Ovary (tissue), 9 donors: ENCODE results near the gene KRTAP10-2. TPM values are rescaled to one million over a fixed set of nuclear protein-coding genes. Genes with fewer than 3 reads are reported as not detected.

Experiments used
- DNase-seq, 5 donors: peaks; one replicate each; pipeline ENCODE4 v3.0.0-alpha.2; 2019 to 2020
- H3K27ac ChIP-seq, 2 donors: fragments of 200-600 bp; one replicate each; pipeline versions ENCODE4 v1.5.1 to v1.8.0; 2019 to 2022
- H3K27me3 ChIP-seq: fragments of 200-600 bp; one replicate; pipeline ENCODE4 v1.8.0; 2022
- H3K36me3 ChIP-seq: fragments of 200-600 bp; sonication (generic); one replicate; pipeline ENCODE4 v1.5.1; 2019
- H3K4me1 ChIP-seq: one replicate; pipeline ENCODE4 v1.8.1; 2013; ENCODE audit warnings: mild to moderate bottlenecking, moderate library complexity; ENCODE audit not compliant: insufficient read depth
- H3K4me3 ChIP-seq: fragments of 200-600 bp; sonication (generic); one replicate; pipeline ENCODE4 v1.5.1; 2017
- H3K9me3 ChIP-seq, 2 donors: fragments of 200-600 bp in 1 of 2; sonication (generic) in 1 of 2; one replicate each; pipeline versions ENCODE4 v1.5.1 to v1.8.1; 2013 to 2019; ENCODE audit warnings: mild to moderate bottlenecking in 1 of 2, moderate library complexity in 1 of 2
- CTCF ChIP-seq, 3 donors: fragments of 450-650 bp in 2 of 3; fragments of 200-600 bp in 1 of 3; IDR thresholded peaks; one replicate each; pipeline versions ENCODE4 v1.5.1 to v1.8.0; 2016 to 2022; ENCODE audit warnings: antibody characterized with exemption in 3 of 3, mild to moderate bottlenecking in 1 of 3
- EP300 ChIP-seq: sonication (generic); formaldehyde crosslinking; IDR thresholded peaks from one replicate; pipeline ENCODE4 v1.6.1; 2017; ENCODE audit warnings: antibody characterized with exemption
- POLR2A ChIP-seq: fragments of 450-650 bp; IDR thresholded peaks from one replicate; pipeline ENCODE4 v1.6.1; 2017; ENCODE audit warnings: antibody characterized with exemption, mild to moderate bottlenecking, moderate library complexity
- WGBS, 3 donors: extraction: QIAGEN DNeasy Blood & Tissue Kit in 1 of 3; methylation state at CpG; one replicate each; pipeline versions ENCODE4 v1.1.5 to v1.1.7; 2013 to 2017; 5-methylcytosine and 5-hydroxymethylcytosine counted together
- intact Hi-C, 4 donors: fragments of 100-400 bp; cut with DNase I; formaldehyde crosslinking; loops; one replicate each; pipeline versions ENCODE4 v1.11.0 to v1.15.1; 2022 to 2023
- polyA plus RNA-seq, 2 donors: library from polyadenylated mRNA; stranded (reverse); fragments of 200-250 nt in 1 of 2; fragments of 350-450 nt in 1 of 2; fragmentation: Illumina TruSeq in 1 of 2; extraction: RNeasy Lipid Tissue Mini Kit (QIAGEN cat#74804) in 1 of 2; gene quantifications; one replicate each; pipeline ENCODE4 v1.2.3, GENCODE V29; 2013 to 2014
- total RNA-seq, 7 donors: library from RNA; depleted of rRNA in 2 of 7; stranded (reverse); fragments of >200 nt in 2 of 7; fragmentation: NEBNext Ultra II Directional in 3 of 7; extraction: Animal tissue kit (Norgen Biotek cat#: 25700) in 3 of 7; gene quantifications; one replicate each; pipeline versions ENCODE4 v1.1.0 to v1.2.4, GENCODE V29; 2016 to 2023
- donor health status: DM: no; HTN: no; CAD: no; lungs with moderate emphysema.
- donor health status: DM: no; HTN: no; CAD: no.
- donor health status: Bipolar disorder and iron deficiency.
- donor health status: DM: yes; HTN: yes; CAD: no.
- donor health status: DM: no; HTN: no; CAD: no.
- donor health status: DM: yes; HTN: yes; CAD: no.

Gene KRTAP10-2
- total and polyA plus RNA-seq, 9 donors: not detected

GRCh38 chr21:44526096-44526997, 25.0 kb downstream of the KRTAP10-2 start:
- no peak for DNase-seq
- no peaks in the 10 kb centered on the region for H3K27me3 ChIP-seq
- no peak overlapping the region for H3K27ac ChIP-seq
- H3K4me3 ChIP-seq: no peak overlapping the region
- WGBS, 3 donors: 81 to 88% (median 86%) methylated on average over 12 of the region's 12 CpGs
- H3K36me3 ChIP-seq: no peaks in the 10 kb centered on the region
- intact Hi-C loops: loop anchor here in 1 of 4 donors (10.0 kb wide), 1 partner anchor 198 kb away; no protein-coding TSS in a partner anchor
- no peaks in the 10 kb centered on the region for H3K9me3 ChIP-seq
- H3K4me1 ChIP-seq: no peaks in the 10 kb centered on the region
- TF ChIP-seq EP300: no peak
- TF ChIP-seq POLR2A: no peak
- no peak for TF ChIP-seq CTCF (IDR thresholded peaks at IDR 0.05)

DNA sequence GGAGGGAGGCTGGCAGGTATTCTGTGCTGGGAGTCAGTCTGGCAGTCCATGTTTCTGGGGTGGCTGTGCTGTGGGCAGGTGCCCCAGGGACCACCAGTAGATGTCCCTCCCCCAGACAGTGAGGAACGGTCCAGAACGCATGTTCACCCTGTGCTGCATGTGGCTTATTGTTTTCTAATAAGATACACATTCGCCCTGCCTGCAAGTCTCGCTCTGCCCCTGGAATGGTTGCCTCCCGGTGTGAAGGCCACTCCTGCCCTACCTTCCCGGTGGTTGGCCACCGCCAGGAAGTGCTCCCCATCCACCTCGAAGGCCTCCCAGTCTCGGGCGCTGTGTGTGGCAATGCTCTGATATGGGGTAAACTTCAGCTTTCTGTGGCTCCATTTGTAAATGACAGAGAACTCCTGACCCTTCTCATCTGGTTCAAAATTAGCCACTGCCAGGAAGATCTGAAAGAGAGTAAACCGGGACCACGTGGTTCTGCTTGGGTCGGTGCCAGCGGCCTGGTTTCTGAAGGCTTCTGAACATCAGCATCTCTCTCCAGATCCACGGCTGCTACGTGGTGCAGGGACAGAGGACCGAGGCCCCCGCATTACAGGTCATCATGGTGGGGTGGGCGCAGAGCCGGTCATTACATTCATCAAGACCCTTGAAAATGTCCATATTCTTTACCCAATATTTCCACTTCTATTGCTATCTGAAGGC, 25.8 kb downstream of the KRTAP10-2 start:
- 82 to 85% (median 85%) methylated on average over 20 of the region's 20 CpGs for WGBS, 3 donors
- Histone ChIP-seq H3K4me3 (no peak overlapping the region), H3K4me1 (no peaks in the 10 kb centered on the region), H3K27ac (no peak overlapping the region), H3K27me3 (no peaks in the 10 kb centered on the region), H3K36me3 (no peaks in the 10 kb centered on the region), H3K9me3 (no peaks in the 10 kb centered on the region)
- TF ChIP-seq EP300: no peak
- TF ChIP-seq CTCF (IDR thresholded peaks at IDR 0.05): no peak
- no peak for TF ChIP-seq POLR2A
- intact Hi-C loops: loop anchor here in 1 of 4 donors (10.0 kb wide), 1 partner anchor 199 kb away; no protein-coding TSS in a partner anchor
- DNase-seq: peak in 1 of 5 donors; percentile 19

DNA sequence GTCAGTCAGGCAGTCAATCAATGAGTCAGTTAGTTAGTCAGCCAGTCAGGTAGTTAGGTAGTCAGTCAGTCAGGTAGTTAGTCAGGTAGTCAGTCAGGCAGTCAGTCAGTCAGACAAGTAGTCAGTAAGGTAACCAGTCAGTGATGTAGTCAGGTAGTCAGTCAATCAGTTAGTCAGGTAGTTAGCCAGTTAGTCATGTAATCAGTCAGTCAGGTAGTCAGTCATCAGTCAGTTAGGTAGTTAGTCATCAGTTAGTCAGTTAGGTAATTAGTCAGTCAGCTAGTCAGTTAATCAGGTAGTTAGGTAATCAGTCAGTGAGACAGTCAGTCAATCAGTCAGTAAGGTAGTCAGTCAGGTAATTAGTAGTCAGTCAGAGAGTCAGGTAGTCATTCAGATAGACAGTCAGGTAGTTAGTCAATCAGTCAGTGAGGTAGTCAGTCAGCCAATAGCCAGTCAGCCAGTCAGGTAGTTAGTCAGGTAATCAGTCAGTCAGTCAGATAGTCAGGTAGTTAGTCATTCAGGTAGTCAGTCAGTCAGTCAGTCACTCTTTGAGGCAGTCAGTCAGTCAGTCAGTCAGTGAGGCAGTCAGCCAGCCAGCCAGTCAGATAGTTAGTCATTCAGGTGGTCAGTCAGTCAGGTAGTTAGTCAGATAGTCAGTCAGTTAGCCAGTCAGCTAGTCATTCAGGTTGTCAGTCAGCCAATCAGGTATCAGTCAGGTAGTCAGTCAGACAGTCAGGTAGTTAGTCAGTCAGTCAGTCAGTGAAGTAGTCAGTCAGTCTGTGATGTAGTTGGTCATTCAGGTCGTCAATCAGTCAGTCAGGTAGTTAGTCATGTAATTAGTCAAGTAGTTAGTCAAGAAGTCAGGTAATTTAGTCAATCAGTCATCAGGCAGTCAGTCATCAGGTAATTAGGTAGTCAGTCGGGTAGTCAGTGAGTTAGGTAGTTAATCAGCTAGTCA, 26.6 kb downstream of the KRTAP10-2 start:
- 70 to 84% (median 72%) methylated on average over 2 of the region's 2 CpGs for WGBS, 3 donors
- Histone ChIP-seq H3K36me3 (no peaks in the 10 kb centered on the region), H3K9me3 (no peaks in the 10 kb centered on the region), H3K4me1 (no peaks in the 10 kb centered on the region), H3K27me3 (no peaks in the 10 kb centered on the region), H3K27ac (no peak overlapping the region), H3K4me3 (no peak overlapping the region)
- TF ChIP-seq CTCF (IDR thresholded peaks at IDR 0.05): no peak
- no peak for TF ChIP-seq EP300
- no peak for TF ChIP-seq POLR2A
- DNase-seq: no peak
- intact Hi-C loops: loop anchor here in 1 of 4 donors (10.0 kb wide), 1 partner anchor 200 kb away; no protein-coding TSS in a partner anchor
